Duodenal mucosa (tissue), 2 donors: ENCODE results near the gene MBP.

Source experiments
- H3K27ac ChIP-seq: one replicate; pipeline ENCODE4 v1.7.0; 2013; ENCODE audit warnings: low read depth, low read length
- H3K27me3 ChIP-seq, 2 donors: one replicate each; pipeline ENCODE4 v1.7.0; 2013; ENCODE audit warnings: low read length in 2 of 2, control low read depth in 1 of 2; ENCODE audit not compliant: insufficient read depth in 2 of 2, control insufficient read depth in 1 of 2
- H3K36me3 ChIP-seq, 2 donors: one replicate each; pipeline ENCODE4 v1.7.0; 2013; ENCODE audit warnings: low read length in 2 of 2, control low read depth in 1 of 2; ENCODE audit not compliant: insufficient read depth in 2 of 2, control insufficient read depth in 1 of 2
- H3K4me1 ChIP-seq, 2 donors: one replicate each; pipeline ENCODE4 v1.7.0; 2013; ENCODE audit warnings: low read length in 2 of 2, control low read depth in 1 of 2; ENCODE audit not compliant: insufficient read depth in 2 of 2, control insufficient read depth in 1 of 2
- H3K4me3 ChIP-seq, 2 donors: one replicate each; pipeline ENCODE4 v1.7.0; 2013; ENCODE audit warnings: low read length in 2 of 2, low read depth in 1 of 2
- H3K9ac ChIP-seq, 2 donors: one replicate each; pipeline ENCODE4 v1.7.0; 2013; ENCODE audit warnings: low read length in 2 of 2, low read depth in 1 of 2
- H3K9me3 ChIP-seq, 2 donors: one replicate each; pipeline ENCODE4 v1.7.0; 2013; ENCODE audit warnings: low read length in 2 of 2, control low read depth in 1 of 2; ENCODE audit not compliant: control insufficient read depth in 1 of 2

The MBP gene

GRCh38 chr18:77074431-77074830 is 58.2 kb downstream of the MBP start:
- Histone ChIP-seq H3K9ac (no peak overlapping the region), H3K9me3 (no peaks in the 10 kb centered on the region), H3K27me3 (no peaks in the 10 kb centered on the region), H3K4me1 (peaks cover 2 to 33% of the 10 kb centered on the region in 2 donors), H3K36me3 (no peaks in the 10 kb centered on the region), H3K4me3 (no peak overlapping the region), H3K27ac (no peak overlapping the region)

DNA sequence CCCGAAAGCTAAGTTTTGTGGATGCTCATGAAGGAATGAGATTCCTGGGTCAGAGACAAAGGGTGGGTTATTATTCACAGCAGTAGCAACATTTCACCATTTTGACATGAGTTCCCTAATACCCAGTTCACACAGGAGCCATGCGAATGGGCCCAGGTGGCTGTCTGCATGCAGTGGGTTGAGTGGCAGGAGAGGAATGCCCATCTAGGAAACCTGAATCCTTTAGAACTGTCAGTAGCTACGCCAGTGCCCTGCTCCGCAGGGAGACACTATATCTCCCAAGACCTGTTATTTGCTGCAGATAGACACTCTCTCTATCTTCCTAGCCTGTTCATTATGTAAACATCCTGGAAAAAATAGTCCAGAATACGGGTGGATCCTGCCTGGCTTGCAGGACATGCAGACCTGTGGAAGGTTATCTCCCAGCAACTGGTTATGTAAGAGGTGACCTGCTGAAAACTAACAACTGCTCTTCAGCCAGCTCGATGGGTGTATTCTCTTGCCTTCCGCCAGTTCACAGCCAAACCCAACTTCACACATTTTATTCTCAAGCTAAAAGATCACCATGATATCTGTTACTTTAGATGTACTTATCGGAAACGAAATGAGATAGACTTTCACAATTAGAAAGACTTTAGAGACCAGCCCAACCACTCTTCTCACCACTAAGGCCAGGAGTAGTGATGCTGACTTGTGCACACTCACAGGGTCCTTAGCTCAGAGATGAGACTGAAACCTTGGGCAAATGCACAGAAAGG is 59.1 kb downstream of the MBP start:
- H3K4me3 ChIP-seq = no peak overlapping the region
- no peaks in the 10 kb centered on the region for H3K36me3 ChIP-seq
- no peak overlapping the region for H3K27ac ChIP-seq
- H3K9me3 ChIP-seq = no peaks in the 10 kb centered on the region
- peaks cover 4 to 42% of the 10 kb centered on the region in 2 donors for H3K4me1 ChIP-seq
- H3K9ac ChIP-seq = no peak overlapping the region
- H3K27me3 ChIP-seq = no peaks in the 10 kb centered on the region

- H3K9ac ChIP-seq = no peak overlapping the region
- H3K4me1 ChIP-seq = peaks cover 11 to 51% of the 10 kb centered on the region in 2 donors
- H3K36me3 ChIP-seq = no peaks in the 10 kb centered on the region
- no peak overlapping the region for H3K4me3 ChIP-seq
- H3K27ac ChIP-seq = no peak overlapping the region
- H3K27me3 ChIP-seq = no peaks in the 10 kb centered on the region
- no peaks in the 10 kb centered on the region for H3K9me3 ChIP-seq
Observed at GRCh38 chr18:77072566-77072965, 60.0 kb downstream of the MBP start.

DNA sequence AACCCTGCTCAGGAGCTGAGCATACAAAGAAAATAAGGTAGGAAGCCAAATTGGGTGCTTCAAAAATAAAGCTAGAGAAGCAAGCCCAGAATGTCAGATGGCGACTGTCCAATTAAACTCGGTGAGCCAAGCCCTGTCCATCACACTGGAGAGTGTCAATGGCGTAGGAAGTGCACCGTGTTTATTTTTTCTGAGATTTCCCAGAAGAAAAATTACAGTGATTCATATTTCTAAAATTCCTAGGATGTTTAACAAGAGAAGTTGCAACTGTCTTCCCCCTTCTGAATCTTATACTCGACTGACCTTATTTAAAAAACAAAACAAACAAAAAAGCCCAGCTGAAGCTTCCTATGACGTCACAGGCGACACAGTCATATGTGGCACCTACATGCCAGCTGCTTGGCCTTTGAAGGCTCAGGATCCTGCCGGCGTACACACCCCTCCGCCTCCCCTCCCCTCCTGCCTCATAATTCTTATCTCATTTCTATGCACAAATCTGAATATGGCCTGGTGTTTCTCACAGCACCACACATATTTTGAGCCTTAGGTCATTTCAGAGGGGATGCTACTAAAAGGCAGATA is 60.8 kb downstream of the MBP start:
- H3K27ac ChIP-seq = peak overlapping the region; percentile 30
- no peak overlapping the region for H3K4me3 ChIP-seq
- peaks cover 19 to 59% of the 10 kb centered on the region in 2 donors for H3K4me1 ChIP-seq
- H3K9ac ChIP-seq = no peak overlapping the region
- no peaks in the 10 kb centered on the region for H3K36me3 ChIP-seq
- no peaks in the 10 kb centered on the region for H3K9me3 ChIP-seq
- H3K27me3 ChIP-seq = no peaks in the 10 kb centered on the region

DNA sequence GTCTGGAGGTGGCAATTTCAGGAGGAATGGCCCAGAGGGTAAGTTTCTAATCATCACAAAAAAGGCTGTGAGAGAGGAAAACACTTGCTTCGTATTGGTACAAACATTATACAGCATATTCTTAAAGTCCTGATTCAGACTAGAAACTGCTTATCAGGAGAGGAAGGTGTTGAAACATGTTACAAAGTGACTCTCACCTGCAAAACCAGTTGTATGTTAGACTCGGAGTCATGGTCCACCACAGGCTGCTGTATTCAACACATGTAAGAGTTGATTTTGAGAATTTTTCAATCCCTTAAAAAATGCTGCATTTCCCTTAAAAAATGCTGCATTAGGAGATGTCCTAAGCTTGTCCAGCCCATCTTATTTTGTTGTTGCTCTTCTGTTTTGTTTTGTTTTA is 61.5 kb downstream of the MBP start:
- no peaks in the 10 kb centered on the region for H3K27me3 ChIP-seq
- H3K9ac ChIP-seq = no peak overlapping the region
- no peaks in the 10 kb centered on the region for H3K9me3 ChIP-seq
- no peak overlapping the region for H3K4me3 ChIP-seq
- no peak overlapping the region for H3K27ac ChIP-seq
- peaks cover 25 to 63% of the 10 kb centered on the region in 2 donors for H3K4me1 ChIP-seq
- no peaks in the 10 kb centered on the region for H3K36me3 ChIP-seq

DNA sequence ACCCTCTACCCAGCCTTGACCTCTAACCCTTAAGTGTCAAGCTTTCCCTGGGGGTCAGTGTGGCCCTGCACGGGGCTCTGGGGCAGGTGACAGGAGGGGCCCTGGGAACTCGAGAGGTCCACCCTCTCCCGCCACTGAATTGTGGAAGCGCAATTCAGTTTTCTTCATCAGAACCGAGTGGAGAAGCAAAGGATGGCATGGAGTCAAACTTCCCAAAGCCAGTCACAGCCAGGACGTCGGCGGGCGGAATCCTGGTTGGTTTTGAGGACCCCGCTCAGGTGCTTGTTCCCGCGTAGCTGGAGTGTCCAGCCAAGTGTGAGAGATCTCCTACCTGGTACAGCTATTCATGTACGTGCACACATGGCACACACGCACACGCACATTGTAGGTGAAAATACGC is 62.0 kb downstream of the MBP start:
- Histone ChIP-seq H3K36me3 (peaks cover 0 to 4% of the 10 kb centered on the region in 2 donors), H3K9me3 (no peaks in the 10 kb centered on the region), H3K4me3 (no peak overlapping the region), H3K27me3 (no peaks in the 10 kb centered on the region), H3K9ac (no peak overlapping the region), H3K27ac (no peak overlapping the region), H3K4me1 (peaks cover 25 to 66% of the 10 kb centered on the region in 2 donors)

DNA sequence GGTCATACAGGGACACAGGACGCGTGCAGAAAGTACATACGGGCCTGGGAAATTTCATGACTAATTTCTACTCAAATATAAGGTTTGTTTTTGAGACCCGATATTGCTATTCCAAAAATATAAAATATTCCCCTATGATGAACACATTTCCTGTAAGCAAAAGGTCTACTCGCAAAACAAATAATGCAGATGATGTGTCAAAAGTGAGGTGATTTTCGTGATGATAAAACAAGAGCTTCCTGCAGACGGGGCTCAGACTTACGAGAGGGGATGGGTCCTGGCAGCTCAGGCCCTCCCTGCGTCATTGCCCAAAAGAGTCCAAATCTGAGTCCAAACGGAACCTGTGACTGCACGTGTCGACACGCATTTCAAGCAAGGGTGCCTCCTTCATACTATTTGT is 62.7 kb downstream of the MBP start:
- Histone ChIP-seq H3K27me3 (no peaks in the 10 kb centered on the region), H3K27ac (no peak overlapping the region), H3K4me3 (no peak overlapping the region), H3K9me3 (no peaks in the 10 kb centered on the region), H3K4me1 (peaks cover 25 to 71% of the 10 kb centered on the region in 2 donors), H3K9ac (no peak overlapping the region), H3K36me3 (peaks cover 0 to 7% of the 10 kb centered on the region in 2 donors)

DNA sequence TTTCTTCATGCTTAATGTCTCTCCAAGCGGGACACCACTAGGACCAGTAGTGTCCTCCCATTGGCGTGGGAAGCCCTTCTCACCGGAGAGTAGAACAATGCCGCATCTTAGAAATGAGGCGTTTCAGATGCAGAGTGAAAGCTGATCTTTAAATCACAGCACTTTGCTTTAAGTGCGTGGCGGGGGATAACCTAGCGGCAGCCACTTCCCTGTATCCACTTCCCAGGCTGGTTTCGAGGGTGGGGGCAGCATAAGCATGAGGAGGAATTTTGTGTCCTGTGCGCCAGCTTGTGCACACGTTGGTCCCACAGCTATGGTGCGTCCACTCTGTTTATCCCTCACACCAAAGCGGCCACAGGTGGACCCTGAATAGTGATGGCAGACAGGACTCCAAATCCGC is 63.1 kb downstream of the MBP start:
- no peak overlapping the region for H3K27ac ChIP-seq
- peaks cover 28 to 73% of the 10 kb centered on the region in 2 donors for H3K4me1 ChIP-seq
- no peaks in the 10 kb centered on the region for H3K9me3 ChIP-seq
- H3K36me3 ChIP-seq = peaks cover 0 to 11% of the 10 kb centered on the region in 2 donors
- no peak overlapping the region for H3K4me3 ChIP-seq
- no peak overlapping the region for H3K9ac ChIP-seq
- no peaks in the 10 kb centered on the region for H3K27me3 ChIP-seq

GRCh38 chr18:77068321-77069312 is 64.0 kb downstream of the MBP start:
- peak overlapping the region; percentile 58 for H3K27ac ChIP-seq
- no peak overlapping the region for H3K9ac ChIP-seq
- H3K4me1 ChIP-seq = peaks cover 28 to 64% of the 10 kb centered on the region in 2 donors

More at GRCh38 chr18:77068321-77069312, 64.0 kb downstream of the MBP start:
- no peaks in the 10 kb centered on the region for H3K9me3 ChIP-seq
- H3K27me3 ChIP-seq = no peaks in the 10 kb centered on the region
- H3K4me3 ChIP-seq = peak overlapping the region in 1 of 2 donors; percentile 19
- H3K36me3 ChIP-seq = peaks cover 0 to 11% of the 10 kb centered on the region in 2 donors
